GM23338 (cell line): ENCODE measurements around the gene TSC2. TPM values are rescaled to one million over a fixed set of nuclear protein-coding genes. Genes with fewer than 3 reads are reported as not detected.

Experiments used
- ATAC-seq: fragments of 200-7000 bp; cut with Tn5 transposase; 3 replicates; pipeline ENCODE4 v1.9.1; 2020
- DNase-seq: peaks from one replicate; pipeline ENCODE4 v3.0.0-alpha.2; 2015; ENCODE audit warnings: low spot score
- H2AFZ ChIP-seq: fragments of 200-600 bp; sonication (generic); 2 replicates; pipeline ENCODE4 v1.8.0; 2016; ENCODE audit warnings: antibody characterized with exemption, mild to moderate bottlenecking, moderate library complexity
- H3F3A ChIP-seq: fragments of 200-600 bp; sonication (generic); replicated peaks from 2 replicates; pipeline ENCODE4 v1.8.0; 2017; ENCODE audit warnings: antibody characterized with exemption, mixed run types, low read depth
- H3K27ac ChIP-seq: fragments of 200-600 bp; sonication (generic); 2 replicates; pipeline ENCODE4 v1.6.1; 2016; ENCODE audit warnings: low read depth
- H3K27me3 ChIP-seq: fragments of 200-600 bp; sonication (generic); 2 replicates; pipeline ENCODE4 v1.8.0; 2016; ENCODE audit warnings: mild to moderate bottlenecking, mixed run types, moderate library complexity; ENCODE audit not compliant: insufficient read depth
- H3K36me3 ChIP-seq: fragments of 200-600 bp; sonication (generic); 2 replicates; pipeline ENCODE4 v1.8.0; 2016; ENCODE audit warnings: mild to moderate bottlenecking; ENCODE audit not compliant: insufficient read depth
- H3K4me1 ChIP-seq: fragments of 200-600 bp; sonication (generic); 2 replicates; pipeline ENCODE4 v1.8.0; 2016; ENCODE audit warnings: mild to moderate bottlenecking, moderate library complexity; ENCODE audit not compliant: insufficient read depth
- H3K4me2 ChIP-seq: fragments of 200-600 bp; sonication (generic); 2 replicates; pipeline ENCODE4 v1.7.1; 2017; ENCODE audit warnings: mixed run types
- H3K4me3 ChIP-seq: fragments of 200-600 bp; sonication (generic); 2 replicates; pipeline ENCODE4 v1.6.1; 2016; ENCODE audit warnings: mixed run types
- H3K79me2 ChIP-seq: fragments of 200-600 bp; sonication (generic); replicated peaks from 2 replicates; pipeline ENCODE4 v1.8.0; 2017; ENCODE audit warnings: mild to moderate bottlenecking; ENCODE audit not compliant: insufficient read depth
- H3K9me2 ChIP-seq: fragments of 200-600 bp; sonication (generic); 2 replicates; pipeline ENCODE4 v1.8.0; 2017; ENCODE audit not compliant: insufficient read depth
- H4K20me1 ChIP-seq: fragments of 200-600 bp; sonication (generic); replicated peaks from 2 replicates; pipeline ENCODE4 v1.8.0; 2017; ENCODE audit warnings: mild to moderate bottlenecking; ENCODE audit not compliant: insufficient read depth
- H3K27ac Mint-ChIP-seq: 2 replicates; pipeline ENCODE4 v1.8.0; 2020; ENCODE audit warnings: inconsistent platforms, mild to moderate bottlenecking, moderate library complexity, mixed read lengths
- H3K27me3 Mint-ChIP-seq: 3 replicates; pipeline ENCODE4 v1.8.0; 2022; ENCODE audit warnings: low read depth, mild to moderate bottlenecking, moderate library complexity, mixed read lengths, inconsistent platforms; ENCODE audit not compliant: insufficient read depth, poor library complexity
- H3K36me3 Mint-ChIP-seq: 3 replicates; pipeline ENCODE4 v1.8.0; 2021; ENCODE audit warnings: low read depth, mild to moderate bottlenecking, inconsistent platforms, moderate library complexity, mixed read lengths
- H3K4me1 Mint-ChIP-seq: 3 replicates; pipeline ENCODE4 v1.8.0; 2020; ENCODE audit warnings: mild to moderate bottlenecking, inconsistent platforms, mixed read lengths
- H3K4me3 Mint-ChIP-seq: 3 replicates; pipeline ENCODE4 v1.8.0; 2021; ENCODE audit warnings: moderate library complexity, mild to moderate bottlenecking, inconsistent platforms, mixed read lengths
- H3K9me3 Mint-ChIP-seq: 3 replicates; pipeline ENCODE4 v1.8.0; 2020; ENCODE audit warnings: moderate library complexity, mild to moderate bottlenecking, inconsistent platforms, mixed read lengths
- NANOG ChIP-seq: IDR thresholded peaks from 2 replicates; pipeline ENCODE4 v1.6.1; 2016; ENCODE audit warnings: antibody characterized with exemption, borderline replicate concordance
- POLR2AphosphoS5 ChIP-seq: IDR thresholded peaks from 2 replicates; pipeline ENCODE4 v1.6.1; 2016; ENCODE audit warnings: antibody characterized with exemption, low read depth
- REST ChIP-seq: IDR thresholded peaks from one replicate; pipeline ENCODE4 v1.6.1; 2018; ENCODE audit warnings: antibody characterized with exemption; ENCODE audit not compliant: unreplicated experiment
- STAT1 ChIP-seq: IDR thresholded peaks from one replicate; pipeline ENCODE4 v1.6.1; 2016; ENCODE audit warnings: antibody characterized with exemption; ENCODE audit not compliant: unreplicated experiment
- ZNF331 ChIP-seq: fragments of 250-450 bp; sonication (Bioruptor Pico); IDR thresholded peaks from 2 replicates; pipeline ENCODE4 v1.5.0; 2020; ENCODE audit warnings: low read depth, mild to moderate bottlenecking, moderate library complexity
- ZNF462 ChIP-seq: fragments of 250-450 bp; sonication (Bioruptor Pico); IDR thresholded peaks from 2 replicates; pipeline ENCODE4 v1.5.0; 2020; ENCODE audit warnings: mild to moderate bottlenecking, moderate library complexity
- polyA plus RNA-seq: library from polyadenylated mRNA; unstranded; fragments of >200 nt; fragmentation: Nextera tagmentation; extraction: Ambion mirVana; gene quantifications from 2 replicates; pipeline ENCODE4 v1.2.1, GENCODE V29; 2016
- total RNA-seq: library from RNA; depleted of rRNA; stranded (reverse); fragments of >200 nt; shearing (Covaris generic); gene quantifications from 2 replicates; pipeline ENCODE4 v1.2.3, GENCODE V29; 2014

TSC2 gene
- total and polyA plus RNA-seq, 2 experiments from 2014 or later: 40.5 to 93.0 TPM

- Histone ChIP-seq H3F3A (0 out of 2 replicates have a peak, but pooled peaks cover 12% of the 10 kb centered on the region), H3K9me2 (no peaks in the 10 kb centered on the region), H4K20me1 (peaks cover 2% of the 10 kb centered on the region), H2AFZ (no peak overlapping the region), H3K4me2 (no peak overlapping the region), H3K4me1 (no peaks in the 10 kb centered on the region), H3K27me3 (no peaks in the 10 kb centered on the region), H3K4me3 (no peak overlapping the region), H3K27ac (no peak overlapping the region), H3K79me2 (peaks cover 6% of the 10 kb centered on the region), H3K36me3 (no peaks in the 10 kb centered on the region; the same call in 1 of the 2 replicates)
- no peak overlapping the region; the same call in 2 of the 3 replicates for H3K4me3 Mint-ChIP-seq
- no peaks in the 10 kb centered on the region for H3K9me3 Mint-ChIP-seq
- no peak for TF ChIP-seq STAT1
- no peak for TF ChIP-seq REST
- no peak for TF ChIP-seq ZNF462
- no peak for TF ChIP-seq NANOG
- TF ChIP-seq ZNF331 (CRISPR knock-in tag): no peak
- TF ChIP-seq POLR2AphosphoS5: no peak
- ATAC-seq (no peak), DNase-seq (no peak)
- peaks cover under 1% of the 10 kb centered on the region; the same call in 2 of the 3 replicates for H3K4me1 Mint-ChIP-seq
- H3K36me3 Mint-ChIP-seq: peaks cover 31% of the 10 kb centered on the region
- no peak overlapping the region for H3K27ac Mint-ChIP-seq
- H3K27me3 Mint-ChIP-seq: peaks cover 3% of the 10 kb centered on the region
These were observed 49.4 kb upstream of the TSC2 start for GRCh38 chr16:1998360-1998835.
